ENCODE measurements around the gene ARVCF. TPM values are rescaled to one million over a fixed set of nuclear protein-coding genes. Genes with fewer than 3 reads are reported as not detected.

The ARVCF gene
- total and polyA plus RNA-seq, 9 of the 15 experiments (the other 6 are each of a cell fraction or from before 2014, with no cell fraction given) = 0.03 to 97.4 (median 15.6) TPM

DNA sequence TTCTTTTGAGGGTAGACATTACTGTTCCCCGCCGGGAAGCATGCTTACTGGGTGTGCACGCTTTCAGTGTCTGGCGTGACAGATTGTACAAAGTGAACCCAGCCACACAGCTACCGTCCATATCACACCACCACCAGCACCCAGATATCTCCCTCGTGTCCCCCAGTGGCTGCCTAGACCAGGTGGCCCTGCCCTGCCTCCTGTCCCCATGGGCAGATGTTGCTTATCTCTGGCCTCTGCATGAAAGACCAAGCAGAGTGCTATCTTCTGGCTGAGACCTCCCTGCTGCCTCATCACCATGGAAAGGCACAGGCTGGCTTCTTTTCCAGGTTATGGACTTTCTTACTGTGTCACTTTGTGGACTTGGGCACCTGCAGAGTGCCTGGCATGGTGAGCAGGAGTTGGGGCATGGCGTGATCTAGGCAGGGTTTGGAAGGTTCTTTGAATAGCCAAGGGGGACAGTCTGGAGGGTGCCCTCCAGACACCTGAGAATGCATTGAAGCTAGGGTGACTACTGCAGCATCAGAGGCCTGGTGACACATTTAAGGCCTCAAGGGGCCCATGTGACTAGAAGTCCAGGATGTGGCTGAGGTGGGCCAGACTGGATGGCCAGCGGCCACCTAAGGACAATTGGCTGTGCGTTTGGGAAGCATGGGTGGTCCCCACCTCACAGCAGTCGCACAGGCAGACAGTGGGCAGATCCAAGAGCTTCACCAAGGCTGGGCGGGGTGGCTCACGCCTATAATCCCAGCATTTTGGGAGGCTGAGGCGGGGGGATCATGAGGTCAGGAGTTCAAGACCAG is 9.0 kb upstream of the ARVCF start (continued):
- TF ChIP-seq, protein P1, sequence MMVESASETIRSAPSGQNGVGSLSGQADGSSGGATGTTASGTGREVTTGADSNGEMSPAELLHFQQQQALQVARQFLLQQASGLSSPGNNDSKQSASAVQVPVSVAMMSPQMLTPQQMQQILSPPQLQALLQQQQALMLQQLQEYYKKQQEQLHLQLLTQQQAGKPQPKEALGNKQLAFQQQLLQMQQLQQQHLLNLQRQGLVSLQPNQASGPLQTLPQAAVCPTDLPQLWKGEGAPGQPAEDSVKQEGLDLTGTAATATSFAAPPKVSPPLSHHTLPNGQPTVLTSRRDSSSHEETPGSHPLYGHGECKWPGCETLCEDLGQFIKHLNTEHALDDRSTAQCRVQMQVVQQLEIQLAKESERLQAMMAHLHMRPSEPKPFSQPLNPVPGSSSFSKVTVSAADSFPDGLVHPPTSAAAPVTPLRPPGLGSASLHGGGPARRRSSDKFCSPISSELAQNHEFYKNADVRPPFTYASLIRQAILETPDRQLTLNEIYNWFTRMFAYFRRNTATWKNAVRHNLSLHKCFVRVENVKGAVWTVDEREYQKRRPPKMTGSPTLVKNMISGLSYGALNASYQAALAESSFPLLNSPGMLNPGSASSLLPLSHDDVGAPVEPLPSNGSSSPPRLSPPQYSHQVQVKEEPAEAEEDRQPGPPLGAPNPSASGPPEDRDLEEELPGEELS (CRISPR knock-in tag; IDR thresholded peaks at IDR 0.05; ENCODE audit: borderline replicate concordance) = no peak
- TF ChIP-seq, protein P2, sequence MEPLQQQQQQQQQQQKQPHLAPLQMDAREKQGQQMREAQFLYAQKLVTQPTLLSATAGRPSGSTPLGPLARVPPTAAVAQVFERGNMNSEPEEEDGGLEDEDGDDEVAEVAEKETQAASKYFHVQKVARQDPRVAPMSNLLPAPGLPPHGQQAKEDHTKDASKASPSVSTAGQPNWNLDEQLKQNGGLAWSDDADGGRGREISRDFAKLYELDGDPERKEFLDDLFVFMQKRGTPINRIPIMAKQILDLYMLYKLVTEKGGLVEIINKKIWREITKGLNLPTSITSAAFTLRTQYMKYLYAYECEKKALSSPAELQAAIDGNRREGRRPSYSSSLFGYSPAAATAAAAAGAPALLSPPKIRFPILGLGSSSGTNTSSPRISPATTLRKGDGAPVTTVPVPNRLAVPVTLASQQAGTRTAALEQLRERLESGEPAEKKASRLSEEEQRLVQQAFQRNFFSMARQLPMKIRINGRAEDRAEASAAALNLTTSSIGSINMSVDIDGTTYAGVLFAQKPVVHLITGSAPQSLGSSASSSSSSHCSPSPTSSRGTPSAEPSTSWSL (CRISPR knock-in tag; IDR thresholded peaks at IDR 0.05; ENCODE audit: borderline replicate concordance) = peak; percentile 93
- TF ChIP-seq HNRNPH1 (optimal IDR thresholded peaks at IDR 0.05; ENCODE audit: low read depth, low read length) = no peak
- TF ChIP-seq, protein P3, sequence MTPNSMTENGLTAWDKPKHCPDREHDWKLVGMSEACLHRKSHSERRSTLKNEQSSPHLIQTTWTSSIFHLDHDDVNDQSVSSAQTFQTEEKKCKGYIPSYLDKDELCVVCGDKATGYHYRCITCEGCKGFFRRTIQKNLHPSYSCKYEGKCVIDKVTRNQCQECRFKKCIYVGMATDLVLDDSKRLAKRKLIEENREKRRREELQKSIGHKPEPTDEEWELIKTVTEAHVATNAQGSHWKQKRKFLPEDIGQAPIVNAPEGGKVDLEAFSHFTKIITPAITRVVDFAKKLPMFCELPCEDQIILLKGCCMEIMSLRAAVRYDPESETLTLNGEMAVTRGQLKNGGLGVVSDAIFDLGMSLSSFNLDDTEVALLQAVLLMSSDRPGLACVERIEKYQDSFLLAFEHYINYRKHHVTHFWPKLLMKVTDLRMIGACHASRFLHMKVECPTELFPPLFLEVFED (CRISPR knock-in tag; conservative IDR thresholded peaks at IDR 0.05) = peak; percentile 97
- peak; percentile 71 for TF ChIP-seq ZFP1 (CRISPR knock-in tag; IDR thresholded peaks at IDR 0.05)
- no peak for TF ChIP-seq CBX3 (IDR thresholded peaks at IDR 0.05; ENCODE audit: borderline replicate concordance in 1 of 2, low read length in 2 of 2)
- peak; percentile 60; the same call in 1 of the 2 replicates for TF ChIP-seq GMEB1 (CRISPR knock-in tag; IDR thresholded peaks at IDR 0.05)
- TF ChIP-seq NCOA2 (IDR thresholded peaks at IDR 0.05; ENCODE audit: partially characterized antibody in 2 of 2) = no peak
- no peak for TF ChIP-seq MYNN (IDR thresholded peaks at IDR 0.05)
- no peak for TF ChIP-seq MYNN (CRISPR knock-in tag; IDR thresholded peaks at IDR 0.05)
- TF ChIP-seq BHLHE40 (IDR thresholded peaks at IDR 0.05; ENCODE audit: low read length) = peak; percentile 99
- no peak; the same call in 1 of the 2 replicates for TF ChIP-seq ZNF239 (CRISPR knock-in tag; IDR thresholded peaks at IDR 0.05)
- no peak for TF ChIP-seq ADNP (tag; IDR thresholded peaks at IDR 0.05)
- TF ChIP-seq TAF9B (IDR thresholded peaks at IDR 0.05; ENCODE audit: partially characterized antibody) = no peak
- TF ChIP-seq ZC3H11A (IDR thresholded peaks at IDR 0.05; ENCODE audit: low read depth, low read length) = peak; percentile 64
- TF ChIP-seq ZNF431 (CRISPR knock-in tag; IDR thresholded peaks at IDR 0.05) = no peak
- TF ChIP-seq SMARCB1 (IDR thresholded peaks at IDR 0.05; ENCODE audit: insufficient read length, low read depth) = no peak
- peak; percentile 85; the same call in 1 of the 2 replicates for TF ChIP-seq KLF1 (tag; IDR thresholded peaks at IDR 0.05)
- TF ChIP-seq HLTF (IDR thresholded peaks at IDR 0.05) = no peak
- TF ChIP-seq GTF2E2 (tag; IDR thresholded peaks at IDR 0.05) = no peak
- TF ChIP-seq ZNF140 (CRISPR knock-in tag; IDR thresholded peaks at IDR 0.05) = no peak
- TF ChIP-seq ZFPM2 (CRISPR knock-in tag; IDR thresholded peaks at IDR 0.05) = peak; percentile 78; the same call in 1 of the 2 replicates
- no peak for TF ChIP-seq HDAC3 (IDR thresholded peaks at IDR 0.05; ENCODE audit: borderline replicate concordance, partially characterized antibody)

Measured in K562 (cell line).